Right lung (tissue), 5 donors: ENCODE measurements around the gene NUBPL. TPM values are rescaled to one million over a fixed set of nuclear protein-coding genes. Genes with fewer than 3 reads are reported as not detected.
"Not testable (repeated sequence)": the region's sequence is repeated elsewhere in the genome, so short reads cannot be mapped to it uniquely, and the experiment has no call there.

ENCODE experiments used
- DNase-seq, 2 donors: peaks; one replicate each; pipeline ENCODE4 v3.0.0-alpha.2; 2013
- polyA plus RNA-seq, 5 donors: library from polyadenylated mRNA; unstranded; fragments of 120-200 nt; gene quantifications; one replicate each; pipeline versions ENCODE4 v1.2.1 to v1.2.3, GENCODE V29; 2013; ENCODE audit warnings: inconsistent platforms in 1 of 5, low replicate concordance in 1 of 5; ENCODE audit not compliant: insufficient read length in 5 of 5, insufficient read depth in 1 of 5

NUBPL gene
- polyA plus RNA-seq, 5 donors: 14.4 to 19.1 (median 16.4) TPM

- no peak for DNase-seq
Measured at GRCh38 chr14:31718985-31719384, 157.8 kb downstream of the NUBPL start.

GRCh38 chr14:31726337-31726736 lies 165.1 kb downstream of the NUBPL start:
- no peak for DNase-seq

DNA sequence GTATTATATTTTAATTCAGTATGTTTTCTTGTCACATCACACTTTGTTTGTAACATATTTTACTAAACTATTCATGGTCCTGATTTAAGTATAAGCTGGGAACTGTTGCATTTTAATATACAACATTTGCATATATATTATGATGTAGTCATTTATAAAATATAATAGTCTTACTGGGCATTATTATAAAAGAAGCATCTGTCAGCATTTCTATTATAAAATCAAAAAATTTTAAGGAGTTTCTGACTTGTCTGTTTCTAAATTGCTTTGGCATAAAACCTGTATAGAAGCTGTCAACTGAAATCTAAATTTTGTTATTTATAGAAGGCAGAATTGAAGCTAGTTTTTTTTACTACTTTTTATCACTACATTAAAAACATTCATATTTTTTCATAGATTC lies 166.6 kb downstream of the NUBPL start:
- DNase-seq: no peak

DNA sequence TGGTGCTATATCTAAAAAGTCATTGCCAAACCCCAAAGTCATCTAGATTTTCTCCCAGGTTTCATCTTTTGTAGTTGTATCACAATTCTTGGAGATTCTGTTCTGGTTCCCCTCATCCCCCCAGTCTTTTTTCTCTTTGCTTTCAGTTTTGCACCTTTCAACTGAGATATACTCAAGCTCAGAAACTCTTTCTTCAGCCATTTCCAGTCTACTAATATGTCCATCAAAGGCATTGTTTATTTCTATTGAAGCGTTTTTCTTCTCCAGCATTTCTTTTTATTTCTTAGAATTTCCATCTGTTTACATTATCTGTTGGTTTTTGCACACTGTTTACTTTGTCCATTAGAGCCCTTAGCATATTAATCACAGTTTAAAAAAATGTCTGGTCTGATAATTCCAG lies 179.5 kb downstream of the NUBPL start:
- DNase-seq: no peak

DNA sequence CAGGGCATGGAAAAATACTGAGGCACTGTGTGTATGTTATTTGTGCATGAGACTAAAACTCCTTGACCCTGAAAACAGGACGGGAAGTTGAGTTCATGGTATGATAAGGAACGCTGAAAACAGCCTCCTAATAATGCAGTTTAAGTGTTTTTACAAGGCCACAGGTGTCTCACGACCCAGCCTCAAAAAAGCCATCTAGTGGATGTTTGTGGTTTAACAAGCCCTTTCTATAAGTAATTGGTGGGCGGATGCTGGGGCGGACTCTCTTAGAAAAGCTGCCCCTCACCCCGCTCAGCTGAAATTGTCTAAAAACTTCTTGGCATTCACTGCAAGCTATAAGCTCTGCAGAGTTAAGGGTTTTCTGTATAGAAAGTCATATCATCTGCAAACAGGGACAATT lies 184.5 kb downstream of the NUBPL start:
- no peak for DNase-seq

GRCh38 chr14:31746326-31746725 lies 185.1 kb downstream of the NUBPL start:
- no peak for DNase-seq

GRCh38 chr14:31749275-31749674 lies 188.1 kb downstream of the NUBPL start:
- DNase-seq: no peak

DNA sequence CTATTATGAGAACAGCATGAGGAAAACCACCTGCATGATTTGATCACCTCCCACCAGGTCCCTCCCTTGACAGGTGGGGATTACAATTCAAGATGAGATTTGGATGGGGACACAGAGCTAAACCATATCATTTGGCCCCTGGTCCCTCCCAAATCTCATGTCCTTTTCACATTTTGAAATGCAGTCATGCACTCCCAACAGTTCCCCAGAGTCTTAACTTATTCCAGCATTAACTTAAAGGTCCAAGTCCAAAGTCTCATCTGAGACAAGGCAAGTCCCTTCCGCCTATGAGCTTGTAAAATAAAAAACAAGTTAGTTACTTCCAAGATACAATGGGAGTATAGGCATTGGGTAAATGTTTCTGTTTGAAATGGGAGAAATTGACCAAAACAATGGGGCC lies 189.8 kb downstream of the NUBPL start:
- not testable (repeated sequence) for DNase-seq

DNA sequence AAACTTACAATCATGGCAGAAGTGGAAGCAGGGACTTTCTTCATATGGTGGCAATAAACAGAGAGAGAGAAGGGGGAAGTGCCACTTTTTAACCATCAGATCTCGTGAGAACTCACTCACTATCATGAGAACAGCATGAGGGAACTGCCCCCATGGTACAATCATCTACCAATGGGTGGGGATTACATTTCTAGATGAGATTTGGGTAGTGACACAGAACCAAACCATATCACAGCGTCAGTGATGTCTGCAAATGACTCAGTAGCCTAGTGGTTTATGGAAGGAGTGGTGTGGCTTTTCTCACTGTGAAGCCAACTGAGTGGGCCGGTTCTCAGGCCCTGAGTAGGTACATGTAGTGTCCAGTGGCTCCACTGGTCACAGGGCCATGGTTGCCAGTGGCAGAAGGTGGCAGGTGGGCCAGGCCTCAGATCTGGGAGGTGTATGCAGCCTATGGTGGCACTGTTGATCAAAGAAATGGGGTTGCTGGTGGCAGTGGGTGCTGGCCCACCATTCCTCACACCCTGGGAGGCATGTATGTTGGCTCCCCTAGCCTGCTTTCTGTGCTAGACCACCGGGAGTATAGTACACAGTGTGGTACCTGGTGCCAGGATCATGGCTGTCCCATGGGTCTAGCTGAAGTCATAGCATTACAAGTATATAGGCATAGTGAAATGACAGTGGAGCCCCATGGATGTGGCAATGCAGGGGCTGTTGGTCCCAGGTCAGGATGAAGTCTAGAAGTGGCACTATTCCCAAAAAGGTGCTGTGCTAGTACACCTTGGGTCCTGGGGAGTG lies 191.9 kb downstream of the NUBPL start:
- no peak for DNase-seq

DNA sequence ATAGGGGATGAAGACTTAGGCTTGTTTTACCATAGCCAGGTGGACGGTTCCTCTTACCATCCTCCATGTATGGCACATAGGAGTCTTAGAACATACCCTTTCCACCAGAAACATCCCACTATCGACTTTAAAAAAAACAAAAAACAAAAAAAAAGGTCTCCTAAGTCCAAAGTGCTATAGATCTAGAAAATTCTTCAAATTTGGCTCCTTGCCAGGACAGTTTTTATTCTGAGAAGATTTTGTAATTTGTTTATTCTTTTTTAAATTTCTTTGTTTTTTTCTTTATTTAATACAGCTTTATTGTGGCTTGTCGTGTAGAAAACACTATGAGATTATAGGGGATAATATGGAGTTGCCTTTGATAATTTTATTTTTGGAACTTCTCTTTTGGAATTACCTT lies 197.7 kb downstream of the NUBPL start:
- no peak for DNase-seq

GRCh38 chr14:31760277-31760676 lies 199.1 kb downstream of the NUBPL start:
- DNase-seq: no peak

DNA sequence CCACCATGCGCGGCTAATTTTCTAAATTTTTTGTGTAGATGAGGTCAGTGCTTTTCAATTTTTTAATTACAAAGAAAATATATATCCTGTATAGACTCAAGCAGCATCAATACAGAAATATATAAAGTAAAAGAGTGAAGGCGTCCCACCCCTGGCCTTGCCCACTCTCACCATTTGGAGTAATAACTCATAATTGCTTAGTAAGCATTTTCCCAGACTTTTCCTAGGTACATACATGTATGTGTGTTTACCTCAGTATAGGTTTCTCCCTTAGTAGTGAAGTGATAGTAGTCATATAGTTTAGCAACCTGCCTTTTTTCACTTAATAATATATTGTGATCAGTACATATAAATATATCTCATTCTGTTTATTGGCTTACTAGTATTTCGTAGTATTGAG lies 200.1 kb downstream of the NUBPL start:
- no peak for DNase-seq

- no peak for DNase-seq
Measured at GRCh38 chr14:31763041-31763440, 201.8 kb downstream of the NUBPL start.

DNA sequence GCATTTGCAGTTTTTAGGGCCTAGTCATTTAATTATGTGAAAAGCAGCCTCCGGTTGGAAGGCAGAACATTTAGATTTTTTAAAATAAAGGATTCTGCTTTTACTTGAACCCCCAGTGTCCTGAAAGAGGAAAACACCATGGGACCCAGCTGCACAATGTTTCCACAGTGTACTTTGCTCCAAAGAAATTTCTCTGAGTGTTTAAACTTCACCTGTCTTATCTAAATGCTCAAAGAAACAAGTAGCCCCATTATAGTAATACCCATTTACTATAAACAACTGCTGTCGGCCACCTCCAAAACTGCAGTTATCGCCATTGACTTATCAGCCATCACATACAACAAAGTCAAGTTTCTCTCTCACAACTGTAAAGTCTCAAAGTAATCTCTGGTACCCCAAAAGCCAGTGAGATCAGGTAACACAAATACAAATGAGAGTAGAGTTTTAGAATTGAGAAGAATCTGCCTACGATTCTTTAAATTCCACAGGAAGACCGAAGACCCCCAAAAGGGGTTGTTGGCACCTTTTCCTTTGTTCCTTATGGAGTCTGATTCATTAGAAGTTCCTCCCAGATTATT lies 205.2 kb downstream of the NUBPL start:
- DNase-seq: no peak

- no peak for DNase-seq
Measured at GRCh38 chr14:31768355-31768754, 207.2 kb downstream of the NUBPL start.

GRCh38 chr14:31770271-31770670 lies 209.1 kb downstream of the NUBPL start:
- no peak for DNase-seq

GRCh38 chr14:31774567-31774966 lies 213.4 kb downstream of the NUBPL start:
- no peak for DNase-seq

DNA sequence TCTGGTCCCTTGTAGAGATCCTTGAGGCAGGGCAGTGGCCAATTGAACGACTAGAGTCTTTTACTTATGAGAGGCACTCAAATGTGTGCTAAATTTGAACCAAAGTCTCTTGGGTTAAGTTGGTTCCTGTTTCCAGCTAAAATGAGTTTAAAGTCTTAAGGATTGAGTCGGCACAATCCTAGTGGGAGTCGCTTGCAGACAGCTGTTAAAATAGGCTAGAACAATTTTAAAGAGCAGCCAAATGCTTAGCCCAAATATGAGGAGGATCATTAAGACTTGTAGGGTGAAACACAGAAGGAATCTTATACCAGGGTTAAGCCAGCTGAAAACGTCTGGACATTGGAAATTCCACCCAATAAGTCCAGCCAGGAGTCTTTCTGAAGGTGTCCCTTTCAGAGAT lies 216.1 kb downstream of the NUBPL start:
- no peak for DNase-seq

- DNase-seq: no peak
Measured at GRCh38 chr14:31781578-31781977, 220.4 kb downstream of the NUBPL start.

DNA sequence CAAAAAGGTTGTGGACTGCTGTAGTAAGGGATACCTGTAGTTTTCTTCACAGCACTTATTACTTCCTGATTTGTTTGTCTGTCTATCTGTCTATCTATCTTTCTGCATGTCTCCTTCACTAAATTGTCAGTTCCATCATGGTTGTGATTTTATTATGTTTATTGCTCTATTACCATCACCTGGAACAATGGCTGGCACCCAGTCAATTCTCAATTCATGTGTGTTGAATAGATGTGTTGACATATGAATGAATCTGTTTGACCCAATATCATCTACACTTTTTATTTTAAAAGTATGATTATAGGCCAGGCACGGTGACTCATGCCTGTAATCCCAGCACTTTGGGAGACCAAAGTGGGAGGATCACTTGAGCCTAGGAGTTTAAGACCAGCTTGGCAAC lies 224.4 kb downstream of the NUBPL start:
- no peak for DNase-seq

DNA sequence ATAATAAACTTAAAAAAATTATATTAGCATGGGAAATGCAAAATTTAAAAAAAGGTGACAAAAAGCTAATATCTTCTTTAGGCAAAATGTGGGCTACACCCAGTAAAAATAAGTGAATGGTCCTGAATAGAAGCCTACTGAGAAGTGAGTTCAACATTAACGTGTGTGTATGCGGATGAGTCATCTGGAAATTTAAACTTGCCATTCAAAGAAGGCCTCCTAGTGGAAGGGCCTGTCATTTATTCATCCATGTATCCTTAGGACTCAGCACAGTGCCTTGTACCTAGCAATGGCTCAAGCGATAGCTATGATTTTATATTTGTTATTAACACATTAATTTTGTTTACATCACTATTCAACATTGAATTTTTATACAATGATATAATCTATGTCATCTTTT lies 226.2 kb downstream of the NUBPL start:
- DNase-seq: no peak

- no peak for DNase-seq
Measured at GRCh38 chr14:31788340-31788739, 227.1 kb downstream of the NUBPL start.

GRCh38 chr14:31792726-31793125 lies 231.5 kb downstream of the NUBPL start:
- DNase-seq: no peak

- DNase-seq: not testable (repeated sequence)
Measured at GRCh38 chr14:31797946-31798345, 236.7 kb downstream of the NUBPL start.
